ENCODE measurements around the gene POGLUT3. TPM values are rescaled to one million over a fixed set of nuclear protein-coding genes. Genes with fewer than 3 reads are reported as not detected.

Gene POGLUT3
- total and polyA plus RNA-seq, 2 of the 4 experiments (the other 2 are of a cell fraction), result 31.7 to 34.8 TPM

DNA sequence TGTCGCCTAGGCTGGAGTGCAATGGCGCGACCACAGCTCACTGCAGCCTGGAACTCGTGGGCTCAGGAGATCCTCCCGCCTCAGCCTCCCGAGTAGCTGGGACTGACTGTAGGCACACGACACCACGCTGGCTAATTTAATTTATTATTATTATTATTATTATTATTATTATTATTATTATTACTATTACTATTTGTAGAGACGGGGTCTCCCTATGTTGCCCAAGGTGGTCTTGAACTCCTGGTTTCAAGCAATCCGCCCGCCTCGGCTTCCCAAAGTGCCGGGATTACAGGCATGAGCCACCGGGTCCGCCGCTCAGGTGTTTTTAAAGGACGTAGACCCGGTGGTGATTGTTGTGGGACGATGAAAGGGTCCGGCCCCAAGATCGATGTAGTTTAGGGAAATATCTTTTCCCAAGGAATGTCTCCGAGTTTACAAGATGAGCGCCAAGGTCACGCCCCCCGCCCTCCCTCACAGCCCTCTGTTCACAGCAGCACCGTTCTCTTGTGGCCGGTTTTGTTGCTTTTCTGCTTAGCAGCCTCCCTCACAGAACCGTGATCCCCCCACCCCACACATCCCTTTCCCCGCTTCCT, 728 bp upstream of the POGLUT3 start (continued):
- TF ChIP-seq SMC3 (IDR thresholded peaks at IDR 0.05; ENCODE audit: low read depth, low read length), result no peak

- Histone ChIP-seq H3K14ac (replicated peaks; ENCODE audit: low read depth, low read length) (peak overlapping the region; percentile 78), H2AK9ac (replicated peaks; ENCODE audit: low read depth, low read length, poor library complexity) (peak overlapping the region; percentile 92), H3K18ac (ENCODE audit: low read depth, low read length) (peak overlapping the region; percentile 89), H3K23ac (ENCODE audit: low read depth, low read length) (peak overlapping the region; percentile 68), H2BK5ac (ENCODE audit: low read depth, low read length, poor library complexity, severe bottlenecking) (peak overlapping the region; percentile 92), H3K9me1 (ENCODE audit: insufficient read depth, low read length) (peaks cover 8% of the 10 kb centered on the region; the same call in 1 of the 2 replicates), H2AFZ (replicated peaks; ENCODE audit: low read length, poor library complexity) (peak overlapping the region; percentile 98), H3K79me1 (ENCODE audit: low read depth in 1 of 2, low read length in 2 of 2) (peaks cover 20 to 37% of the 10 kb centered on the region in 2 experiments), H2BK15ac (ENCODE audit: low read depth, low read length) (peak overlapping the region; percentile 62; the same call in 2 of the 3 replicates), H4K91ac (ENCODE audit: insufficient read depth, low read depth, low read length) (peak overlapping the region; percentile 87), H4K8ac (ENCODE audit: low read depth in 2 of 2, low read length in 2 of 2) (peak overlapping the region; percentile 34 to 90), H3K9me3 (ENCODE audit: control insufficient read depth, insufficient read depth, low read length) (no peaks in the 10 kb centered on the region), H3K4me2 (ENCODE audit: low read depth, low read length) (peak overlapping the region; percentile 85), H3K4ac (ENCODE audit: low read depth, low read length) (peak overlapping the region; percentile 92), H3K4me3 (ENCODE audit: insufficient read depth, low read depth, low read length) (peak overlapping the region; percentile 54), H2BK120ac (ENCODE audit: low read depth, low read length) (peak overlapping the region; percentile 83), H4K20me1 (ENCODE audit: insufficient read depth, low read length) (no peaks in the 10 kb centered on the region), H2AK5ac (ENCODE audit: low read depth, low read length) (peak overlapping the region; percentile 58), H3K56ac (ENCODE audit: extremely low read depth, insufficient read depth, low read length) (peak overlapping the region; percentile 92), H3K4me1 (ENCODE audit: control insufficient read depth, insufficient read depth, low read length) (peaks cover 3% of the 10 kb centered on the region), H3K9ac (ENCODE audit: low read depth, low read length) (peak overlapping the region; percentile 91), H3K27ac (ENCODE audit: insufficient read depth, low read length) (peak overlapping the region; percentile 89), H3K36me3 (ENCODE audit: control insufficient read depth, insufficient read depth, low read length) (no peaks in the 10 kb centered on the region; the same call in 1 of the 2 replicates), H3K27me3 (ENCODE audit: control insufficient read depth, insufficient read depth, low read length) (no peaks in the 10 kb centered on the region), H2BK20ac (ENCODE audit: low read depth, low read length) (peak overlapping the region; percentile 42), H4K5ac (ENCODE audit: low read depth, low read length) (peak overlapping the region; percentile 83)
- WGBS, 2 experiments (ENCODE audit: extremely low coverage in 2 of 2, insufficient read length in 1 of 2), result 1% methylated on average over 14 of the region's 30 CpGs; no CpG with 5 or more reads in 1 of the 2 experiments
- DNase-seq, result peak; percentile 100
- in situ Hi-C loops (cut with MboI; ENCODE audit: low sequenced_read_pairs), result no loop called here
- dilution Hi-C loops (cut with HindIII; ENCODE audit: low sequenced_read_pairs, unreplicated experiment), result no loop called here
- ChIA-PET CTCF (interaction anchor here (0.6 to 1.2 kb wide), 3 partner anchors 9 to 91 kb away, joined by 3 to 5 read pairs (median 3); no protein-coding TSS in a partner anchor), POLR2A (ENCODE audit: unreplicated experiment) (interaction anchor here (0.6 kb wide), 1 partner anchor 61 kb away, joined by 8 read pairs; no protein-coding TSS in a partner anchor)
- ATAC-seq (ENCODE audit: low read depth), result peak; percentile 89
- BruUV-seq (replicated peaks), result no TSS peak
- intact Hi-C loops (cut with micrococcal nuclease), result loop anchor here (2.0 kb wide), 2 partner anchors 151 to 275 kb away; partner anchors contain the start of genes ATM and NPAT
- TF ChIP-seq, protein P1, sequence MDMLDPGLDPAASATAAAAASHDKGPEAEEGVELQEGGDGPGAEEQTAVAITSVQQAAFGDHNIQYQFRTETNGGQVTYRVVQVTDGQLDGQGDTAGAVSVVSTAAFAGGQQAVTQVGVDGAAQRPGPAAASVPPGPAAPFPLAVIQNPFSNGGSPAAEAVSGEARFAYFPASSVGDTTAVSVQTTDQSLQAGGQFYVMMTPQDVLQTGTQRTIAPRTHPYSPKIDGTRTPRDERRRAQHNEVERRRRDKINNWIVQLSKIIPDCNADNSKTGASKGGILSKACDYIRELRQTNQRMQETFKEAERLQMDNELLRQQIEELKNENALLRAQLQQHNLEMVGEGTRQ (IDR thresholded peaks at IDR 0.05; ENCODE audit: low read depth, low read length), result no peak
- no peak for TF ChIP-seq SMC3 (IDR thresholded peaks at IDR 0.05; ENCODE audit: low read depth, low read length)
- TF ChIP-seq MAFK (IDR thresholded peaks at IDR 0.05; ENCODE audit: low read depth, low read length), result no peak
- TF ChIP-seq, protein P2, sequence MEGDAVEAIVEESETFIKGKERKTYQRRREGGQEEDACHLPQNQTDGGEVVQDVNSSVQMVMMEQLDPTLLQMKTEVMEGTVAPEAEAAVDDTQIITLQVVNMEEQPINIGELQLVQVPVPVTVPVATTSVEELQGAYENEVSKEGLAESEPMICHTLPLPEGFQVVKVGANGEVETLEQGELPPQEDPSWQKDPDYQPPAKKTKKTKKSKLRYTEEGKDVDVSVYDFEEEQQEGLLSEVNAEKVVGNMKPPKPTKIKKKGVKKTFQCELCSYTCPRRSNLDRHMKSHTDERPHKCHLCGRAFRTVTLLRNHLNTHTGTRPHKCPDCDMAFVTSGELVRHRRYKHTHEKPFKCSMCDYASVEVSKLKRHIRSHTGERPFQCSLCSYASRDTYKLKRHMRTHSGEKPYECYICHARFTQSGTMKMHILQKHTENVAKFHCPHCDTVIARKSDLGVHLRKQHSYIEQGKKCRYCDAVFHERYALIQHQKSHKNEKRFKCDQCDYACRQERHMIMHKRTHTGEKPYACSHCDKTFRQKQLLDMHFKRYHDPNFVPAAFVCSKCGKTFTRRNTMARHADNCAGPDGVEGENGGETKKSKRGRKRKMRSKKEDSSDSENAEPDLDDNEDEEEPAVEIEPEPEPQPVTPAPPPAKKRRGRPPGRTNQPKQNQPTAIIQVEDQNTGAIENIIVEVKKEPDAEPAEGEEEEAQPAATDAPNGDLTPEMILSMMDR (conservative IDR thresholded peaks at IDR 0.05; ENCODE audit: low read depth, low read length), result no peak
- TF ChIP-seq CHD1 (IDR thresholded peaks at IDR 0.05; ENCODE audit: low read depth, low read length), result 0 out of 2 replicates have a peak, but pooled peaks have one; percentile 37
- no peak for TF ChIP-seq NFE2L2 (IDR thresholded peaks at IDR 0.05; ENCODE audit: low read depth, low read length)
- no peak for TF ChIP-seq RFX5 (IDR thresholded peaks at IDR 0.05; ENCODE audit: low read depth, low read length)
- TF ChIP-seq POLR2A (IDR thresholded peaks at IDR 0.05; ENCODE audit: low read depth, low read length), result peak; percentile 71
- peak; percentile 100 for TF ChIP-seq FOS (IDR thresholded peaks at IDR 0.05; ENCODE audit: low read depth, low read length)
- TF ChIP-seq CEBPB (IDR thresholded peaks at IDR 0.05; ENCODE audit: low read depth, low read length), result peak; percentile 88
- 0 out of 2 replicates have a peak, but pooled peaks have one; percentile 35 for TF ChIP-seq MXI1 (IDR thresholded peaks at IDR 0.05; ENCODE audit: borderline replicate concordance, low read depth, low read length)
- no peak for TF ChIP-seq RAD21 (IDR thresholded peaks at IDR 0.05; ENCODE audit: low read length)
Observed at GRCh38 chr11:108497317-108498045, 703 bp downstream of the POGLUT3 start.

Data from IMR-90 (cell line).